Stimulated activated CD4-positive, alpha-beta T cell treated with anti-CD3 and anti-CD28 coated beads, Interleukin-4, amount 100 ng/mL, for 1 hour (primary cell): ENCODE results near the gene ADPGK.

ENCODE experiments used
- DNase-seq: peaks from one replicate; pipeline ENCODE4 v3.0.0-alpha.2; 2020

Gene ADPGK

DNA sequence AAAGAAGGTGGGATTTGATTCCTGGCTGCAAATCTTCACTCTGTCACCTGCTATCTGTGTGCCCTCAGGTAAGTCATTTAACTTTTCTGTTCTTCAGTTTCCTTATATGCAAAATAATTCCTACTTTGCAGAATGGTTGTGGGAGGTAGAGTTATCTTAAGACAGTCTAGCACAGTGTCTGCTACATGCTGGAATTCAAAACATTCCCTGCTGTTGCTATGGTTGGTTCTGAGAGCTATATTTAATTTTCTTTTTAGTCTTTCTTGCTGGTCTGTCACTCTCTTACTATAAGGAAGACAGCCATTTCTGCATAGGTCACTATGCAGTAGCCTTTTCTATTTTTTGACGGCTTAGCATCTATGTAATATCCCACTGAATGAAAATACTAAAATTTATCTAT is 4.0 kb upstream of the ADPGK start:
- no peak for DNase-seq

DNA sequence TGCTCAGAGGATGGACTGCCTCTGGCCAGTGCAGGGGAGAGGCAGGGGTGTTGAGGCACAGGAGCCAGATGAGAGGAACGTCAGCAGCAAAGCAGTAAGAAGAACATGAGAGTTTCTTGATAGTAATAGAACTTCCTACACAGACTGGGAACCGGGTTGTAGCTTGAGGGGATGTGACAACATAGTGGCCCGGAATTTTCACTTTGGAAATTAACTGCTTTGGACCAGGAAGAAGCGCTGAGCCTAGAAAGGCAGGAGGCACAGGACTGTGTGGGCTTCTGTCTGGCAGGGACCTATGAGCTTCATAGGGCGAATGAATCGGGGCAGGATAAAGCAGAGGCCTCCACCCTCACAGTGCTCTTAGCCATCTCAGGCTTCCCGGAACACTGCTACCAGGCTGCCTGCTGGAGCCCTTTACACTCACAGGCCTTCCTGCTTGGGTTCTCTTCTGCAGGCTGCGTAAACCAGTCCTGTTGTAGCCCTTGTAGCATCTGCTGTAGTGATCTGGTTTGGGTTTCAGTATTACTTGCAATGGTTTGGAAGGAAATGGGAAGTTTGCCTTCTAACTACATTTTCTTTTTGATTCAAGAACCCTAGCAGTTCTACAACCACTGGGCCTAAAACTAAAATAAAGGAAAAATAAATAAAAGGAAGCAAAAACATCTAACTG is 3.3 kb upstream of the ADPGK start:
- DNase-seq = no peak

DNA sequence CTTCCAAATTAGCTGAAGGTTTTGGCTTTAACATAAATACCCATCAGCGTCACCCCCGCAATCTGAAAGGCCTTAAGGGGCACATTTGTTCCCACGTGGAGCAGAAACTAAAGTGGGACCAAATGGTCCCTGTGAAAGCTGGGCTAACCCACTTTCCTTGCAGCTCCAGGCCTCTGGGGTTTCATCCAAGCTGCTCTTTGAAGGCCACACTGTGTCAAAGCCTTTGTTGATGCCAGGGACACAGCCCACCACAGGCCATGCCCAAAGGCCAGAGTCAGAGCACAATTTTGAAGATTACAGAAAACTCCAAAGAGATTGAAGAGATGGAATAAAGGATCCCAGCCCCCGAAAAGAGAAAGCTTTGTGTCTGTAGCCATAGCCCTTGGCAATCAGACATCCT is 2.7 kb upstream of the ADPGK start:
- DNase-seq = no peak

DNA sequence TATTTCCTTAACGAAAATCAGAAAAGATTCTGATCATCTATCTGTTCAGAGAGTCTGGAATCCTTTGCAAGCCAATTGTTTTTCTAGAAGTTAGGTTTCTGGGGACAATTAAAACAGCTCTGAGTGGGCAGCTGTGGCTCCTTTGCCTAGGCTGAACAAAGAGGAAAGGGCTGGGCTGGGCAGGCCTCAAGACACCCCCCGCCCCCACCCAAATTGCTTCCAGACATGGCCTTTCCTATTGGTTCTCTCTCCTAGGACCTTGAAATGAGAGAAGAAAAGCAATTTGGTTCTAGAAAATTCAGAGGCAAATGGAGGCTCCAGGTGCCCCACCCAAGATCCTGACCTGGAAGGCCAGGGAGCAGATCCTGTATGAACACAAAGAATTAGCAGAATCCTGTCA is 2.3 kb upstream of the ADPGK start:
- DNase-seq = no peak

DNA sequence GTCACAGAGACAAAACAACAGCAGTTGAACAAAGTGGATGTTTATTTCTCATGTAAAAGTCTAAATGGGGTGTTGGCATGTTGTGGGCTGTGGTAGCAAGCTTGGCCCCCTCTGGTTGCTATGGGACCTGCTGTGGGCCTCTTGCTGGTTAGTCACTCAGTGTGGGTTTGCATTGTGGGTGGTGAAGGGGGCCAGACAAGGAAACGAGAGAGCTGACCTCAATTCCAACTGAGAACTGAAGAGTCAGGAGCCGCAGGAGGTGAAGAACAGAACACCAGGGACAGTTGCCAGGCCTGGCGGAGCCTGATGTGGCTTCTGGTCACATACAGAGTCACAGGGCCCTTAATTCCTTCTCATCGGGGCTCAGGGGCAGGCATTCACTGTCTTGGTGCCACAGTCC is 1.9 kb upstream of the ADPGK start:
- DNase-seq = peak; percentile 31

DNA sequence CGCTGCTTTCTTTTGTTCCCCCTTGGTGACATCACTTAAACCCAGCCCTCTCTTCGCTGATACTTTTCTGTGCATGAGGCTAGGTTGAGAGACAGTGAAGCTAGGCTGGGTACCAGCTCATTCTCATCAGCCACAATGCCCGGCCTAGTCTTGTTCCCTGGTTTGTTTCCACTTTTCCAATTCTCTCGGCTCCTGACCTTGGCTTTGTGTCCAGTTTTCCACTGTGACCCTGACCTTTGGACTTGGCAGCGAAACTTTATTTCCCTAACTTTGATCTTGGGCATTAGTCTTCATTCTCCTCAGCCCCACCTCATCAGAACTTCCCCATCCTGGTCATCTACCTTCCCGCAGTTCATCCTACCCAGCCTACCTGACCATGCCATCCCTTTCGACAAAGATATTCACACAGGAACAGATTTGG is 908 bp upstream of the ADPGK start:
- peak; percentile 4 for DNase-seq

DNA sequence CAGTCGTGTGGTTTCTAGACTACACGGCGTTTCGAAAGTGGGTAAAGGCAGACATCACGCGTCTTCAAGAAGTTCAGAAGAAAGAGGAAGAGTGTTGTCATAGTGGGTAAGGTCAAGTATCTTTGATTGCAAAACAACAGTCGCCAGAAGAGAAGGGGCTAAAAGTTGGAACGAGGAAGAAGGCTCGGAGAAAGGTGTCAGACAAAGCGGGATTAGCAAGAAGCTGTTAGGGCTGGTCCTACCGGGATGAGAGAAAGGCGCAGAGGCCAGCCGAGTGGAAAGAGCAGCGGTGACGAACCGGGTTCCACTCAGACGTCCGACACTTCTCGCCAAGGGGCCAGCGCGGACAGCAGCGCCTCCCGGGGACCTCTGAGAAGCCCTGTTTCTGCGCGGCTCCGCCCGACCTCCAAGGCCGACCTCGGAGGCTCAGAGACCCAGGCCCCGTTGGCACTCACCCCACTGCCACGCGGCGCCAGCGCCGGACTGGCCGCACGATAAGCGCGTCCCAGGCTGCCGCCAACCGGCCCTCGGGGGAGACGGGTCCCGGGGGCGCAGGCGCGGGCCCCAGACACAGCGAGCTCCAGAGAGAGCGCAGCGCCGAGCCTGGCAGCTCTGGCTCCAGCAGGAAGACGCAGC is 436 bp downstream of the ADPGK start:
- DNase-seq = peak; percentile 16

DNA sequence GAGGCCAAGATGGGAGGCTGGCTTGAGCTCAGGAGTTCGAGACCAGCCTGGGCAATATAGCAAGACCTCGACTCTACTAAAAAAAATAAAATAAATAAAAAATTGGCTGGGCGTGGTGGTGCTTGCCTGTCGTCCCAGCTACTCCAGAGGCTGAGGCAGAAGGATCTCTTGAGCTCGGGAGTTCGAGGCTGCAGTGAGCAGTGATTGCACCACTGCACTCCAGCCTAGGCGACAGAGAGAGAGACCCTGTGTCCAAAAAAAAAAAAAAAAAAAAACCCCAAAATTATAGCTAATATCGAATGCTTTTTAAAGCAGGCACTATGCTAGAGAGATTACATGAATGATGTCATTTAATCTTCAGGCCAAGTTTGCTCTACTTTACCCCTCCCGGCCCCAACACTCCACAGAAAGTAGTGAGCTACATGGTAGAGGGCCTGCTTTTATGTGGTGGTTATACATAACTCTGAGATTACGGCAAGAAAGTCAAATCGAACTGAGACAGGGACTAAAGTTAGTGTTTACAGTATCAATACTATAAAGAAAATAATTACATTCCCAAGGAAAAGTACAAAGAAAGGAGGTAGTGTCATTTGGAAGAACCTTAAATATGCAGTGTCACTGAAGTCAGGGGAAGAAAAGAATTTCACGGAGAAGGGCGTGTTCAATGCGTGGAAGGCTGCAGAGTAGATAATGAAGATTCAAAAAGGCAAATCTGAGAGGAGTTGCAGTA is 1.1 kb downstream of the ADPGK start:
- no peak for DNase-seq

DNA sequence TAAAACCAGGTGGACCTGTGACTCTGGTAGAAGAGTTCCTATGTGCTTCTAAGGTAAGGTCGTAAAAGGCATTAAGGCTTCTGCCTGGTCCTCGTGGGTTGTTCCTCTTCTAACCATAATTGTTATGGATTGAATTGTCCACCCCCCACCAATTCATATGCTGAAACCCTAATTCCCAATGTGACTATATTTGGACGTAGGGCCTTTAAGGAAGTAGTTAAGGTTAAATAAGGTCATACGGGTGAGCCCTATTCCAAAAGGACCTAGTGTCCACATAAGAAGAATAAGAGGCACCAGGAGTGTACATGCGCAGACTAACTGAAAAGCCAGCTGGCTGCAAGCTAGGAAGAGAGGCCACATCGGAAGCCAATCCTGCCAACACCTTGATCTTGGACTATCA is 1.9 kb downstream of the ADPGK start:
- DNase-seq = no peak

DNA sequence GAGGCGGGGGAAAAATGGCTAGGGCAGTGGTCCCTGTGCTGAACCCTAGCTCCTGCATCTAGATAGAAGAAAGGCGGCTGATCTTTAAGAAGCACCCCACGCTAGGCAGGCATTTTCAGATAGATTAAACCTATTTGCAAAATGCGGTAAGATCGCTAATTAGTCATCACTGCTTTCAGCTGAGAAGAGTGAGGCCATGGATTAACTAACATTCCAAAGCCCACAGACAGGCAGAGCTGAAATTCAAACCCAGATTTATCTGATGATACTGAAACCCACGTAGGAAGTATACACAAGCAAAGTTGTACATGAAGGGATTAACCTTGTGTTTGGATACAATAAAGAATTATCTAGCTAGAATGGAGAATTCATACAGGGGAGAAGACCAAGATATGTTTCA is 4.8 kb downstream of the ADPGK start:
- DNase-seq = no peak

DNA sequence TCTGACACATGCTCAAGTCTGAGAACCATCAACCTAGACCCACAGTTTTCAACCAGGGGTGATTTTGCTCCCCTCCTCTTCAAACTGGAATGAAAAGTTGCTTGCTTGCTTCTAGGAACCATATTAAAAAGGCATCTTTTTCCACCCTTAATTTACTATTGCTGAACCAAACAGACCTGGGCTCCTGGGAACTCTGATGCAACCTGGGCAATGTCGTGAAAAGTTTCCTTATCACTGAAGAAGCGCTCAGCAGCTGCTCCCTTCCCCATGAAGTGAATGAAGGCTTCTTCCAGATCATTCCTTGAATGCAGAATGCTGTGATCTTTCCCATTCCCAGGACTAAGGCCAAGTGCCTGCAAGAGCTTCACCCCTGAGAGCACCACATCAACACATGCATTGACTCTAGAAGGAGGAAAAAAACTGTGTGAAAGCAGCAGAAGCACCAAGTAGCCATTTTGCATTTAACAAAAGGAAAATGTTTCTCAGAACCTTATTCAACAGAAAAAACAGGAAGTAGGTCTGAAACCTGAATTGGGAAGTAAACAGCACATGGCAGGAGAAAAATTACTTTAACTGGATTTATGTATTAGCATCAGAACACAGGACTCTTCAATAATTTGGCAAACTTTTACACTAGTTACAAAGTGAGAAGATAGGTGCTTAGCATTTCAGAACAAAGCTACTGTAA is 8.7 kb downstream of the ADPGK start:
- DNase-seq = no peak

DNA sequence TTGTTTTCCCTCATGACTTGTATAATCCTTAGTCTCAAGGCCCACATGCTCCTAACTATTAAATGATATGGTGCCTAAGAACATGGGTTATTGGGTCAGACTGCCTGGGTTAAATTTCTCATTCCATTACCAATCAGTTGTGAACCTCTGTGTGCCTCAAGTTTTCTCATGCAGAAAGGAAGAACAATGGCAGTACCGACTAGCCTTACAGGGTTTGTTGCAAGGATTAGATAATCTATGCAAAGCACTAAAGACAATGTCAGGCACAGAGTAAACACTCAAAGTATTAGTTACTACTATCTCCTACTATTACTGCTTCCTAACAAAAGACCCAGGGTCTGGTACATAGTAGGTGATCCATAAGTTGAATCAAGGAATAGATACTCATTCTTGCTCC is 12.2 kb downstream of the ADPGK start:
- no peak for DNase-seq

DNA sequence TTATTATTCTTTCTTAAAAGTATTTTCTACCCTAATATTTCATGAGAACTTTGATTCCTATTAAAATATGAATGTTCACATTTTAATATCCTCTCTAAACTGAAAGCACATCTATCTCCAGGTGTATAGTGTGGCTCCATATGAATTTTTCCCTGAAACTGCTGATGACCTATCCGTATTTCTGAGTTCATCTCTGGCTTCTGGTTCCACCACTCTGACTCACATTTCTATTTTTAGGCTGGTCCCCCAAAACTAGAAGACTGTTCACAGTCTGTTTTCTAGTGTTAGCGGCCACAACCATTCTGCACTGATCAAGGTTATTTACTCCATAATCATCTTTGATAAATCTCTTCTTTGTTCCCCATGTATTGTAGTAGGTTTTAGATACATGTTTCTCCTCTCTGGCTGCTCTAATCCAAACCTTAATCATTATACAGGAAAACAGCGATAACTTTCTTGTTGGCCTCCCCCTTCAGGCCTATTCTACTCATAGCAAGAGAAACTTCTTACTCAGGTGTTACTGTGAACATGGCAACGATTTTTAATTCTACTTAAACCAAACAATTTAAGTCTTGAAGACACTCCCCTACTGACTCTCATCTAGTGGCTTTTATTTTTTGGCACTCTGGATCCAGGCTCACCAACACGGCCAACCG is 12.8 kb downstream of the ADPGK start:
- DNase-seq = no peak

DNA sequence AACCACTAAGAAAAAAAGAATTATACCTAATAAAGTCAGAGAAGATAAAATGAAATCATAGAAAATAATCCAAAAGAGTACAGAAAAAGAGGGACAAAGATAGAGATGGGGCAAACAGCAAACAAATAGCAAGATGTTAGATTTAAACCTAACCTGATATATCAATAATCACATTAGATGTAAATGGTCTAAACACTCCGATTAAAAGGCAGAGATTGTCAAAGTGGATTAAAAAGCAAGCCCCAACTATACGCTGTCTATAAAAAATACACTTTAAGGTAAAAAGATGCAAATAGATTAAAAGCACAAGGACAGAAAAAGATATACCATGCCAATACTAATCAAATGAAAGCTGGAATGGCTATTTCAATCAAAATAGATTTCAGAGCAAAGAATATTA is 16.8 kb downstream of the ADPGK start:
- DNase-seq = no peak

DNA sequence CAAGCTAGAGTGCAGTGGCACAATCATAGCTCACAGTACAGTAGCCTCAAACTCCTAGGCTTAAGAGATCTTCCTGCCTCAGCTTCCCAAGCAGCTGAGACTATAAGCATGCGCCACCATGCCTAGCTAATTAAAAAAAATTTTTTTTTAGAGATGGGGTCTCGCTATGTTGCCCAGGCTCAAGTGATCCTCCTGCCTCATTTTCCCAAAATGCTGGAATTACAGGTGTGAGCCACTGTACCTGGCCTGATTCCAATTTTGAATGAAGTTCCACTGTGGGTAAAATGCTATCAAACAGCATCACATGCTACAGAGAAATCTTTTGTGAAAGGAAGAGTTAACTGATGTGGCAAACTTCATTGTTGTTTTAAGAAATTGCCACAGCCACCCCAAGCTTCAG is 17.5 kb downstream of the ADPGK start:
- DNase-seq = no peak

DNA sequence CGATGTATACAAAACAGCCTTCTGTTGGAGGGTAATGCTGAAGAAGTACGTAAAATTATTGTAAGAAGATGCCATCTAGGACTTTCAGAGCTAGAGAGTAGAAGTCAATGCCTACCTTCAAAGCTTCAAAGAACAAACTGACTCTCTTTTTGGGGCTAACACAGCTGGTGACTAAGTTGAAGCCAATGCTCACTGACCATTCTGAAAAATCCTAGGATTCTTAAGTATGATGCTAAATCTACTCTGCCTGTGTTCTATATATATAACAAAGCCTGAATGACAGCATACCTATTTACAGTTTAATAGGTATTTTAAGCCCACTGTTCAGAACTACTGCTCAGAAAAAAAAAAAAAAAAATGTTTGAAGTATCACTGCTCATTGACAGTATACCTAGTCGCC is 18.9 kb downstream of the ADPGK start:
- no peak for DNase-seq

DNA sequence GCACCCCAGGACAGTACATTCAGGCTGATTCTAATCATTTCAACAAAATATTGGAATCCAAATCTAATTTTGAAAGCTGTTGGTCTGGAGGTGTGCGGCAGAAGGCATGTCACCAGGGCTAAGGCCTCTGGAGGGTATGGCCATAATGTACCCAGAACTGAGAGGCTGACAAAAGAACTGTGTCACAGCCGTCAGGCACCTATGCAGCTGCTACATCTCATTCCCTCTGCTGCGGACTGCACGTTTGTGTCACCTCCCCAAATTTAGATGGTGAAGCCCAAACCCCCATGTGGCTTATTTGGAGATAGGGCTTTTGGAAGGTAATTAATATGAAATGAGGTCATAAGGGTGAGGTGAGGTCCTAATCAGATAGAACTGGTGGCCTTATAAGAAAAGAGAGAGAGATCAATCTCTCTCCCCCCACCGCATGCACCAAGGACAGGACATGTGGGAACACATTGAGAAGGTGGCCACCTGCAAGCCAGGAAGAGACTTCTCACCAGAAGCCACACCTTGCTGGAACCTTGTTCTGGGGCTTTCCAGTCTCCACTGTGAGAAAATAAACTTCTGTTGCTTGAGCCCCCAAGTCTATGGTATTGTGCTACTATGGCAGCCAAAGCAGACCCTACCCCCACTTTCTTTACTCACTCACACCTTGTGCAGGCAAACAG is 22.8 kb downstream of the ADPGK start:
- DNase-seq = no peak

DNA sequence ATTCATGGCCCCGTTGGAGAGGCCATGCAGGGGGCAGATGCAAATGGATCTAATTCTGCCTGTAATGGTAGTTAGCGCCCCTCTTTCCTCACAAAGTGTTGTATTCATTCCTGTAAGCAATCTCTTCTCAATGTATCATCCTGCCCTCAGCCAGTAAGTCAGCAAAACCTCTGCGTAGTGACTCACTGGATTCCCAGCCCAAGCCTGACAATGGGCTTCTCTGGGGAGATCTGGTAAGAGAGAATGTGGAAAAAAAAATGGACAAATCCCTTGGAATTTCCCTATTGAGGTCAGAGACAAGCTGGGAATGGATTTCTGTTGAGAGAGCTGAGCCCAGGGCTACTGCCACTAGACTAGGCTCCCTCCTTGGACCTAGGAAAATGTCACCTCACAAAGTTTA is 25.4 kb downstream of the ADPGK start:
- no peak for DNase-seq

DNA sequence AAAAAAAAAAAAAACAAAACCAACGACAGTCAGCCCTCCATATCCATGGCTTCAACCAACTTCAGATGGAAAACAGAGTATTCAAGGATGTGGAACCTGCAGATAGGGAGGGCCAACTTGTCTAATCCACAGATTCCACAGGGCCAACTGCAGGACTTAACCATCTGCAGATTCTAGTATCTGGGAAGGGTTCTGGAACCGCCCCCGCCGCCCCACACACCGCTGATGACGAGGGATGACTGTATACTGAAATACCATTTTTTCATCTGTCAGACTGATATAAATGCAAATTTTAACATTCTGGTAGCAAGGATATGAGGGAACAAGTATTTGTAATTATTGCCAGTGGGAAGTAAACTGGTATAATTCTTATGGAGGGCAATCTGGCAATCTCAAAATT is 29.5 kb downstream of the ADPGK start:
- DNase-seq = no peak

DNA sequence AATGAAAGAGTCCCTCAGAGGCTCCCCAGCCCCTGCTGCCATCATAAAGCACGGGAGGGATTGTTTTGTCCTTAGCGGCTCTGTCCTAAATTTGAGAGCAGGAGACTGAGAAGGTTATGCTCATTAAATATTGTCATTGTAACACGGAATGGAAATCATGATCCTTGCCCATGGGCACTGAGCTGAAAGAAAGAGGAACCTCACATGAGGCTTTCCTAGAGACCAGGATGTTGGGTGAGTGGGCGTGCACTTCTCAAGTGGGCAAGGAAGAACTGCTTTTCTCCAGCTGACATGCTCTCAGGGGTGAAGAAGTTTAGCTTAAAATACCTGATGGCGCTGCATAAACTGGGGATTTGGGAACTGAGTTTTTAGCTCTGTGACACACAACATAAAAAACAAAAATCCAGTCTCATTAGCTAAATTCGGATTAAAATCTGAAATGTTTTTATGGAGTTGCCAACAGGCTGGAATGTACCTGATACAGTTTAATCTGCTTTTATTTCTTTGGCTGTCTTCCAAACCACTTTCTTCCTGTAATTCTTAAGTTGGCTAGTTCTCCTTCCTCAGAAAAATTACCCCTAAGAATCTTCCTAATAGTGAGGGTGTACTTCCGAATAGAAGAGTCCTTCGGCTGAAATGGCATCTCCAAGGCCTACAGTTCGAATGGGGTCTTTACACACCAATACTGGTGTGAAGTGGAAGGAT is 31.7 kb downstream of the ADPGK start:
- DNase-seq = no peak

DNA sequence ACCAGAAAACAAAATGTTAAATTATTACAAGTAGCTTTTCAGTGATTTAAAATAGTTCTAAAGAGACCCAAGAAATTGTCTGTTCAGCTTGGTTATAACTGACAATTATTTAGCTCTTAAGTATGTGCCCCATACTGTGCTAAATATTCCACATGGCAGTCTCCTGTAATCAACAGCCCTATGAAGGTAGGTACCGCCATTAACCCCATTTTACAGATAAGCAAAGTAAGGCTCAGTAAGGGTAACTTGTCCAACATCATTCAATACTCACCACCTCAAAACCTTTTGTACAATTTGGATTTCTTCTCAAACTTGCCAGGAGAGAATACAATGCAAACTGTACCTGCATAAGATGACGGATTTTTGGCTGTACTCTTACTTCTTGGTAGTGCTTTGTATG is 33.9 kb downstream of the ADPGK start:
- no peak for DNase-seq

DNA sequence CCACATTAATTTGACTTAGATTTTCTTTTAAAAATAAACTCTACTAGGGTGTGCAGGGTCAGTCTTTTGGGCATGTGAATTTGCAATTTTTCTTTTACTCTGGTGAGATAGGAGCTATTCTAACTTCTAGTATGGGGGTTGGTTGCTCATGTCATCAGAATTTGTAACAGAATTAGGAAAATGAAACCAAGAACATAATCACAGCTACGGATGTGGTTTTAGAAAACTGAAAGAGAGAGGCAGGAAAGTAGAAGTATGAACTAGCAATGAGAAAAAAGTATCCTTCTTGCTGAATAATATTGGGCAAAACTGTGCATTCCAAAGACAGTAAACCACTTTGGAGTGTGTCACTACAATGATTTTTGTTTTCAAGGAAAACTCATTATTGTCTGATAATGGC is 43.3 kb downstream of the ADPGK start:
- DNase-seq = no peak
